Fibroblast of mammary gland (primary cell): ENCODE measurements around the gene EEIG1.

Experiments used
- DNase-seq: peaks from one replicate; pipeline ENCODE4 v3.0.0-alpha.2; 2010; ENCODE audit warnings: low read depth
- H3K4me3 ChIP-seq: 2 replicates; pipeline ENCODE4 v1.5.1; 2011; ENCODE audit warnings: low read depth, mild to moderate bottlenecking, low read length, moderate library complexity; ENCODE audit not compliant: control insufficient read depth
- TF ChIP-seq, protein P1 (sequence below): conservative IDR thresholded peaks from 2 replicates; pipeline ENCODE4 v1.5.1; 2011; ENCODE audit warnings: low read depth, low read length, inconsistent platforms; ENCODE audit not compliant: control insufficient read depth, insufficient read depth

EEIG1 gene

GRCh38 chr9:127936347-127936852 lies 44.4 kb downstream of the EEIG1 start:
- TF ChIP-seq, protein P1, sequence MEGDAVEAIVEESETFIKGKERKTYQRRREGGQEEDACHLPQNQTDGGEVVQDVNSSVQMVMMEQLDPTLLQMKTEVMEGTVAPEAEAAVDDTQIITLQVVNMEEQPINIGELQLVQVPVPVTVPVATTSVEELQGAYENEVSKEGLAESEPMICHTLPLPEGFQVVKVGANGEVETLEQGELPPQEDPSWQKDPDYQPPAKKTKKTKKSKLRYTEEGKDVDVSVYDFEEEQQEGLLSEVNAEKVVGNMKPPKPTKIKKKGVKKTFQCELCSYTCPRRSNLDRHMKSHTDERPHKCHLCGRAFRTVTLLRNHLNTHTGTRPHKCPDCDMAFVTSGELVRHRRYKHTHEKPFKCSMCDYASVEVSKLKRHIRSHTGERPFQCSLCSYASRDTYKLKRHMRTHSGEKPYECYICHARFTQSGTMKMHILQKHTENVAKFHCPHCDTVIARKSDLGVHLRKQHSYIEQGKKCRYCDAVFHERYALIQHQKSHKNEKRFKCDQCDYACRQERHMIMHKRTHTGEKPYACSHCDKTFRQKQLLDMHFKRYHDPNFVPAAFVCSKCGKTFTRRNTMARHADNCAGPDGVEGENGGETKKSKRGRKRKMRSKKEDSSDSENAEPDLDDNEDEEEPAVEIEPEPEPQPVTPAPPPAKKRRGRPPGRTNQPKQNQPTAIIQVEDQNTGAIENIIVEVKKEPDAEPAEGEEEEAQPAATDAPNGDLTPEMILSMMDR: no peak
- no peak for DNase-seq
- H3K4me3 ChIP-seq: peak overlapping the region; percentile 92

DNA sequence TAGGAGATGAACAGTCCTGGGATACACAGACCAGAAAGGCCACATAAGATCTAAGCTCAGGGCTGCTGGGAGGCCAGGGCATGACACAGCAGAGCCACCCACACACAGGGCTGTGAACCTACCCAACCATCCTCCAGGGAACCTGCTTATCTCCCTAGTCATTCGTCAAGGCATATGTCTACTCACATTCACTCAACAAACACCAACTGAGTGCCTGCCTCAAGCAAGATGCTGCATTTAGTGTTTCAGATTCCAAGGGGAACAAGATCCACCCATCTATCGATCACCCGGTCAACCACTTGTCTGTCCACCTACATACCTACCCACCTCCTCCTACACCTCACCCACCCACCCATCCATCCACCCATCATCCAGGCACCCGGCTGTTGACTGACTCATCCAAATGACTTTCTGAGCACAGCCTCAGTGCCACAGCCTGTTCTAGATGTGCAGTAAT lies 45.0 kb downstream of the EEIG1 start:
- peak; percentile 62 for DNase-seq
- H3K4me3 ChIP-seq: peak overlapping the region; percentile 92
- TF ChIP-seq, protein P1: no peak

- TF ChIP-seq, protein P1: no peak
- H3K4me3 ChIP-seq: no peak overlapping the region
- no peak for DNase-seq
Measured at GRCh38 chr9:127934986-127935385, 45.8 kb downstream of the EEIG1 start.

DNA sequence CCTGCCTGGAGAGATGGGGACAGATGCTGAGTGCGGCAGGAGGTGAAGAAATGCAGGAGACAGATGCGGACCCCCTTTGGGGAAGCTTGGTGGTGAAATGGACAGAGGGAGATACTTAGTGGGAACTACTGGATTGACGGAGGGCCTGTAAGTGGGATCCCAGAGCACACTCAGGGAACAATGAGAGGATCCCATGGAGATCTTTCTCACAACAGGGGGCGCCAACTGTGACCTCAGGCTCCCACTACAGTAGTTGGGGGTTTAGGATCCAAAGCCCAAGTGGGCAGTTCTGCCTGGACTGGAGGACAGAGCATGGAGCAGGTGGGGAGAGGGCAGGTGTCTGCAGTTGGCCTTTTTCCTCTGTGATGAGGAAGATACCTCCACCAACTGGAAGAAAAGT lies 46.5 kb downstream of the EEIG1 start:
- TF ChIP-seq, protein P1: no peak
- no peak for DNase-seq
- no peak overlapping the region for H3K4me3 ChIP-seq

DNA sequence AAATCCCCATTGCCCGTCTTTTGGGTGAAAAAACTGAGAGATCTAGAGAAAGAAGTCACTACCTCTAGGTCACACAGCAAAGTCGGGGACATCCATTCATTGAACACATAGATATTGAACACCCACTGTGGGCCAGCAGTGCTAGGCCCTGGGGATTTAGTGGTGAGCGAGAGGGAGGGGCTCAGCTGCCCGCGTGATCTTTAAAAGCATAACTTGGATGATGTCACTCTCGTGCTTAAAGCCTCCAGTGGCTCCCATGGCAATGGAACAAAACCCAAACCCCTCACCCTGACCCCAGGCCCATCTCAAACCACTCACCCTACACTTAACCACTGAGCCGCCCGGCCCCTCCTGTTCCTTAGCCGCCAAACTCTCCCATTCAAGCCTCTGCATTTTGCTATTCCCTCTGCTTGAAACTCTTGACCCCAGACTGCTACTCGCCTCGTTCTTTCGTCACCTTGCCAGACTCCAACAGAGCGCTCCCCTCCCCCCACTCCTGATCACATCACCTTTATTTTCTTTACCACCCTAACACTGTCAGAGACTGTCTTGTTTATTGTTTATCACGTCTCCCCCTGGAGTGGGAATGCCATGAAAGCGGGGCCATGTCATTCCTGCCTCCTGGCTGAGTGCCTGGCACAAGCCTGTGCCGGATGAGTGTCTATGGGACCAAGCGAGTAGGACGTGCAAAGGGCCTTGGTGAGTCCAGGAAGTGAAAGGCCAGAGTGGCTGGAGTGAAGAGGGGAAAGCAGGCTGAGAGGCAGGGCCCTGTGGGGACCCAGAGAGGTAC lies 49.5 kb downstream of the EEIG1 start:
- TF ChIP-seq, protein P1: no peak
- H3K4me3 ChIP-seq: peak overlapping the region; percentile 55
- peak; percentile 86 for DNase-seq
